22Rv1 (cell line): Measurements from ENCODE around the gene THBD.

ENCODE experiments used
- ZFX ChIP-seq: fragments of 450-650 bp; IDR thresholded peaks from 2 replicates; pipeline ENCODE4 v1.6.1; 2017; ENCODE audit warnings: antibody characterized with exemption, borderline replicate concordance
- TF ChIP-seq, protein P1 (sequence below): fragments of 450-650 bp; IDR thresholded peaks from 2 replicates; pipeline ENCODE4 v1.5.1; 2017; ENCODE audit warnings: mild to moderate bottlenecking

- TF ChIP-seq, protein P1, sequence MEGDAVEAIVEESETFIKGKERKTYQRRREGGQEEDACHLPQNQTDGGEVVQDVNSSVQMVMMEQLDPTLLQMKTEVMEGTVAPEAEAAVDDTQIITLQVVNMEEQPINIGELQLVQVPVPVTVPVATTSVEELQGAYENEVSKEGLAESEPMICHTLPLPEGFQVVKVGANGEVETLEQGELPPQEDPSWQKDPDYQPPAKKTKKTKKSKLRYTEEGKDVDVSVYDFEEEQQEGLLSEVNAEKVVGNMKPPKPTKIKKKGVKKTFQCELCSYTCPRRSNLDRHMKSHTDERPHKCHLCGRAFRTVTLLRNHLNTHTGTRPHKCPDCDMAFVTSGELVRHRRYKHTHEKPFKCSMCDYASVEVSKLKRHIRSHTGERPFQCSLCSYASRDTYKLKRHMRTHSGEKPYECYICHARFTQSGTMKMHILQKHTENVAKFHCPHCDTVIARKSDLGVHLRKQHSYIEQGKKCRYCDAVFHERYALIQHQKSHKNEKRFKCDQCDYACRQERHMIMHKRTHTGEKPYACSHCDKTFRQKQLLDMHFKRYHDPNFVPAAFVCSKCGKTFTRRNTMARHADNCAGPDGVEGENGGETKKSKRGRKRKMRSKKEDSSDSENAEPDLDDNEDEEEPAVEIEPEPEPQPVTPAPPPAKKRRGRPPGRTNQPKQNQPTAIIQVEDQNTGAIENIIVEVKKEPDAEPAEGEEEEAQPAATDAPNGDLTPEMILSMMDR: no peak
- no peak for TF ChIP-seq ZFX
Measured at GRCh38 chr20:23063168-23063567, 13.7 kb upstream of the THBD start.
